Measurements from ENCODE around the gene SPRING1. TPM values are rescaled to one million over a fixed set of nuclear protein-coding genes. Genes with fewer than 3 reads are reported as not detected.

The SPRING1 gene
- total RNA-seq, 1 experiment from 2014 or later: 87.4 TPM

GRCh38 chr12:116714175-116714574 is 23.7 kb downstream of the SPRING1 start:
- H3K36me3 Mint-ChIP-seq (ENCODE audit: insufficient read depth, unreplicated experiment): peaks cover 53% of the 10 kb centered on the region
- TF ChIP-seq CTCF (IDR thresholded peaks at IDR 0.05; ENCODE audit: unreplicated experiment): no peak
- H3K4me3 Mint-ChIP-seq (ENCODE audit: low read depth, unreplicated experiment): no peak overlapping the region
- peaks cover 3% of the 10 kb centered on the region for H3K4me1 Mint-ChIP-seq (ENCODE audit: low read depth, unreplicated experiment)
- intact Hi-C loops (cut with micrococcal nuclease; ENCODE audit: unreplicated experiment): no loop called here
- CTCF ChIA-PET: interaction anchor here (0.6 kb wide), 3 partner anchors 70 to 436 kb away, joined by 3 to 4 read pairs (median 4); no protein-coding TSS in a partner anchor
- no TSS peak for BruUV-seq (replicated peaks)
- H3K9me3 Mint-ChIP-seq (ENCODE audit: low read depth, unreplicated experiment): no peaks in the 10 kb centered on the region
- no peak overlapping the region for H3K27ac Mint-ChIP-seq (ENCODE audit: unreplicated experiment)
- no peaks in the 10 kb centered on the region for H3K27me3 Mint-ChIP-seq (ENCODE audit: unreplicated experiment)
- no peak for DNase-seq

GRCh38 chr12:116713527-116713926 is 24.3 kb downstream of the SPRING1 start:
- H3K36me3 Mint-ChIP-seq (ENCODE audit: insufficient read depth, unreplicated experiment): peaks cover 53% of the 10 kb centered on the region
- CTCF ChIA-PET: no interaction called here
- no peaks in the 10 kb centered on the region for H3K9me3 Mint-ChIP-seq (ENCODE audit: low read depth, unreplicated experiment)
- no peak for DNase-seq
- no peak overlapping the region for H3K27ac Mint-ChIP-seq (ENCODE audit: unreplicated experiment)
- no peak for TF ChIP-seq CTCF (IDR thresholded peaks at IDR 0.05; ENCODE audit: unreplicated experiment)
- intact Hi-C loops (cut with micrococcal nuclease; ENCODE audit: unreplicated experiment): no loop called here
- H3K27me3 Mint-ChIP-seq (ENCODE audit: unreplicated experiment): no peaks in the 10 kb centered on the region
- H3K4me1 Mint-ChIP-seq (ENCODE audit: low read depth, unreplicated experiment): peaks cover 9% of the 10 kb centered on the region
- BruUV-seq (replicated peaks): no TSS peak
- H3K4me3 Mint-ChIP-seq (ENCODE audit: low read depth, unreplicated experiment): no peak overlapping the region

GRCh38 chr12:116712458-116713303 is 25.2 kb downstream of the SPRING1 start:
- BruUV-seq (replicated peaks): no TSS peak
- no peak overlapping the region for H3K27ac Mint-ChIP-seq (ENCODE audit: unreplicated experiment)
- peaks cover 51% of the 10 kb centered on the region for H3K36me3 Mint-ChIP-seq (ENCODE audit: insufficient read depth, unreplicated experiment)
- no peak for TF ChIP-seq CTCF (IDR thresholded peaks at IDR 0.05; ENCODE audit: unreplicated experiment)
- H3K4me1 Mint-ChIP-seq (ENCODE audit: low read depth, unreplicated experiment): peaks cover 11% of the 10 kb centered on the region
- no peak for DNase-seq
- no peak overlapping the region for H3K4me3 Mint-ChIP-seq (ENCODE audit: low read depth, unreplicated experiment)
- H3K27me3 Mint-ChIP-seq (ENCODE audit: unreplicated experiment): no peaks in the 10 kb centered on the region
- H3K9me3 Mint-ChIP-seq (ENCODE audit: low read depth, unreplicated experiment): no peaks in the 10 kb centered on the region
- CTCF ChIA-PET: no interaction called here
- intact Hi-C loops (cut with micrococcal nuclease; ENCODE audit: unreplicated experiment): no loop called here

- Mint-ChIP-seq H3K27me3 (ENCODE audit: unreplicated experiment) (no peaks in the 10 kb centered on the region), H3K9me3 (ENCODE audit: low read depth, unreplicated experiment) (no peaks in the 10 kb centered on the region), H3K4me1 (ENCODE audit: low read depth, unreplicated experiment) (peaks cover 11% of the 10 kb centered on the region), H3K27ac (ENCODE audit: unreplicated experiment) (no peak overlapping the region), H3K4me3 (ENCODE audit: low read depth, unreplicated experiment) (no peak overlapping the region), H3K36me3 (ENCODE audit: insufficient read depth, unreplicated experiment) (peaks cover 33% of the 10 kb centered on the region)
- DNase-seq: no peak
- intact Hi-C loops (cut with micrococcal nuclease; ENCODE audit: unreplicated experiment): no loop called here
- CTCF ChIA-PET: interaction anchor here (0.5 to 1.2 kb wide), 2 partner anchors 245 to 283 kb away, joined by 3 to 4 read pairs; no protein-coding TSS in a partner anchor
- TF ChIP-seq CTCF (IDR thresholded peaks at IDR 0.05; ENCODE audit: unreplicated experiment): no peak
- BruUV-seq (replicated peaks): no TSS peak
Measured at GRCh38 chr12:116710370-116711150, 27.3 kb downstream of the SPRING1 start.

Measured in Calu3 (cell line).